Measurements from ENCODE around the gene MYO9B.

GRCh38 chr19:17248011-17248776 is 172.6 kb downstream of the MYO9B start:
- TF ChIP-seq CEBPB (IDR thresholded peaks at IDR 0.05) (no peak), POLR2AphosphoS2 (conservative IDR thresholded peaks at IDR 0.05; ENCODE audit: low read length) (no peak), ZC3H11A (IDR thresholded peaks at IDR 0.05) (no peak), CTCF (IDR thresholded peaks at IDR 0.05) (no peak), NR3C1 (IDR thresholded peaks at IDR 0.05) (no peak), POLR2A (IDR thresholded peaks at IDR 0.05; ENCODE audit: low read length) (no peak), USF2 (IDR thresholded peaks at IDR 0.05) (no peak), EHF (CRISPR knock-in tag; IDR thresholded peaks at IDR 0.05) (no peak), ESRRA (IDR thresholded peaks at IDR 0.05; ENCODE audit: borderline replicate concordance, low read length) (no peak), JUNB (IDR thresholded peaks at IDR 0.05) (no peak)

Measured in A549 (cell line).